ENCODE results near the gene ZNF30.
A peak's percentile ranks its signal among the peaks of the same experiment; 100 is the strongest.
"Not testable (repeated sequence)": the region's sequence is repeated elsewhere in the genome, so short reads cannot be mapped to it uniquely, and the experiment has no call there.

The ZNF30 gene

GRCh38 chr19:34963573-34964406 lies 37.1 kb downstream of the ZNF30 start, which contains the start of gene ZNF792:
TSS of gene ZNF792 (minus strand) at chr19:34964229. CDS start at chr19:34963662, 567 bp downstream.
- Histone ChIP-seq H2AFZ (peak within 1 kb of the TSS; percentile 86), H3K9ac (peak within 1 kb of the TSS; percentile 74), H3K27ac (peak within 1 kb of the TSS; percentile 48), H3K27me3 (ENCODE audit: control insufficient read depth, insufficient read depth, low read length) (no peaks in the 10 kb centered on the region), H3K36me3 (ENCODE audit: control insufficient read depth, insufficient read depth, low read length) (peaks cover 4% of the 10 kb centered on the region), H3K9me3 (ENCODE audit: control insufficient read depth, low read length) (no peaks in the 10 kb centered on the region), H3K79me2 (peaks cover 4% of the 10 kb centered on the region), H3K4me2 (ENCODE audit: low read length) (peak within 1 kb of the TSS; percentile 91), H3K4me1 (peaks cover 10% of the 10 kb centered on the region), H3K4me3 (ENCODE audit: low read depth, low read length) (peak within 1 kb of the TSS; percentile 73)
- no peak for TF ChIP-seq CTCF (IDR thresholded peaks at IDR 0.05)

- Histone ChIP-seq H3K27me3 (ENCODE audit: control insufficient read depth, insufficient read depth, low read length) (no peaks in the 10 kb centered on the region), H3K36me3 (ENCODE audit: control insufficient read depth, insufficient read depth, low read length) (no peaks in the 10 kb centered on the region), H3K4me3 (ENCODE audit: low read depth, low read length) (no peak overlapping the region), H3K9me3 (ENCODE audit: control insufficient read depth, low read length) (no peaks in the 10 kb centered on the region), H3K4me1 (peaks cover 10% of the 10 kb centered on the region), H3K4me2 (ENCODE audit: low read length) (no peak overlapping the region), H3K79me2 (peaks cover 4% of the 10 kb centered on the region), H2AFZ (peak overlapping the region; percentile 86), H3K9ac (no peak overlapping the region), H3K27ac (no peak overlapping the region)
- no peak for TF ChIP-seq CTCF (IDR thresholded peaks at IDR 0.05)
Observed at GRCh38 chr19:34964598-34964997, 37.9 kb downstream of the ZNF30 start.

- not testable (repeated sequence) for H3K27me3 ChIP-seq (ENCODE audit: control insufficient read depth, insufficient read depth, low read length); H3K36me3 ChIP-seq (ENCODE audit: control insufficient read depth, insufficient read depth, low read length); H2AFZ ChIP-seq; H3K4me3 ChIP-seq (ENCODE audit: low read depth, low read length); H3K27ac ChIP-seq; H3K9ac ChIP-seq; H3K9me3 ChIP-seq (ENCODE audit: control insufficient read depth, low read length); H3K79me2 ChIP-seq; H3K4me2 ChIP-seq (ENCODE audit: low read length)
- H3K4me1 ChIP-seq, result peaks cover 10% of the 10 kb centered on the region
Observed at GRCh38 chr19:34965505-34965904, 38.8 kb downstream of the ZNF30 start.

GRCh38 chr19:34967551-34967950 lies 40.8 kb downstream of the ZNF30 start:
- no peak overlapping the region for H3K9ac ChIP-seq
- peaks cover 4% of the 10 kb centered on the region for H3K79me2 ChIP-seq
- H3K9me3 ChIP-seq (ENCODE audit: control insufficient read depth, low read length), result no peaks in the 10 kb centered on the region
- peaks cover 6% of the 10 kb centered on the region for H3K4me1 ChIP-seq
- no peak overlapping the region for H2AFZ ChIP-seq
- H3K27me3 ChIP-seq (ENCODE audit: control insufficient read depth, insufficient read depth, low read length), result no peaks in the 10 kb centered on the region
- H3K36me3 ChIP-seq (ENCODE audit: control insufficient read depth, insufficient read depth, low read length), result no peaks in the 10 kb centered on the region
- no peak overlapping the region for H3K4me2 ChIP-seq (ENCODE audit: low read length)
- TF ChIP-seq CTCF (IDR thresholded peaks at IDR 0.05), result no peak
- H3K4me3 ChIP-seq (ENCODE audit: low read depth, low read length), result no peak overlapping the region
- no peak overlapping the region for H3K27ac ChIP-seq

GRCh38 chr19:34969721-34970120 lies 43.0 kb downstream of the ZNF30 start:
- TF ChIP-seq CTCF (IDR thresholded peaks at IDR 0.05), result no peak
- no peak overlapping the region for H3K4me3 ChIP-seq (ENCODE audit: low read depth, low read length)
- H3K4me2 ChIP-seq (ENCODE audit: low read length), result no peak overlapping the region
- no peak overlapping the region for H3K27ac ChIP-seq
- no peak overlapping the region for H3K9ac ChIP-seq
- no peaks in the 10 kb centered on the region for H3K79me2 ChIP-seq
- no peak overlapping the region for H2AFZ ChIP-seq
- no peaks in the 10 kb centered on the region for H3K27me3 ChIP-seq (ENCODE audit: control insufficient read depth, insufficient read depth, low read length)
- H3K9me3 ChIP-seq (ENCODE audit: control insufficient read depth, low read length), result no peaks in the 10 kb centered on the region
- H3K36me3 ChIP-seq (ENCODE audit: control insufficient read depth, insufficient read depth, low read length), result no peaks in the 10 kb centered on the region
- no peaks in the 10 kb centered on the region for H3K4me1 ChIP-seq

GRCh38 chr19:34970185-34970780 lies 43.6 kb downstream of the ZNF30 start:
- not testable (repeated sequence) for H3K4me3 ChIP-seq (ENCODE audit: low read depth, low read length); H3K9me3 ChIP-seq (ENCODE audit: control insufficient read depth, low read length); H3K4me2 ChIP-seq (ENCODE audit: low read length); H3K9ac ChIP-seq; H3K4me1 ChIP-seq; H3K27ac ChIP-seq; H2AFZ ChIP-seq; H3K36me3 ChIP-seq (ENCODE audit: control insufficient read depth, insufficient read depth, low read length); H3K79me2 ChIP-seq; H3K27me3 ChIP-seq (ENCODE audit: control insufficient read depth, insufficient read depth, low read length)
